Measurements from ENCODE around the gene MAGT1. TPM values are rescaled to one million over a fixed set of nuclear protein-coding genes. Genes with fewer than 3 reads are reported as not detected.

MAGT1 gene
- total and polyA plus RNA-seq, 10 donors, result 7.4 to 59.9 (median 43.5) TPM

DNA sequence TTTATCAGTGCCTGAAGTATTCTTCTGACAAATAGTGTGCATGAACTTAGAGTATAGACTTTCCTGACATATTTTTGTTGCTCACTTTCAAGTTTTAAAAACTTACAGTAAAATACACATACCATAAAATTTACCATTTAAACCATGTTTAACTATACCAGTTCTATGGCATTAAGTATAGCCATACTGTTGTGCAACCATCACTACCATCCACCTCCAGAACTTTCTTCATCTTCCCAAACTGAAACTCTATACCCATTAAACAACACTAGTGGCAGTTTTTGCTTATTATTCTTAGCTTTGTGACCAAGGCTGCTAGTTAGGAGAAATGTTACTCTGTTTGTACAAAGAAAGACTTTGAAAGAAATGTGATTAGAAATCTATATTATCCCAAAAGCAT, 41.1 kb upstream of the MAGT1 start:
- Histone ChIP-seq H3K36me3 (no peaks in the 10 kb centered on the region), H3K4me1 (no peaks in the 10 kb centered on the region), H3K27me3 (replicated peaks in 1 of 7) (no peaks in the 10 kb centered on the region), H3K9me3 (no peaks in the 10 kb centered on the region), H3K4me3 (no peak overlapping the region), H3K27ac (no peak overlapping the region)
- intact Hi-C loops (cut with DNase I; ENCODE audit: low total_unique reads), result no loop called here
- TF ChIP-seq POLR2AphosphoS5 (IDR thresholded peaks at IDR 0.05) (no peak), POLR2A (IDR thresholded peaks at IDR 0.05) (no peak)
- TF ChIP-seq, protein P1, sequence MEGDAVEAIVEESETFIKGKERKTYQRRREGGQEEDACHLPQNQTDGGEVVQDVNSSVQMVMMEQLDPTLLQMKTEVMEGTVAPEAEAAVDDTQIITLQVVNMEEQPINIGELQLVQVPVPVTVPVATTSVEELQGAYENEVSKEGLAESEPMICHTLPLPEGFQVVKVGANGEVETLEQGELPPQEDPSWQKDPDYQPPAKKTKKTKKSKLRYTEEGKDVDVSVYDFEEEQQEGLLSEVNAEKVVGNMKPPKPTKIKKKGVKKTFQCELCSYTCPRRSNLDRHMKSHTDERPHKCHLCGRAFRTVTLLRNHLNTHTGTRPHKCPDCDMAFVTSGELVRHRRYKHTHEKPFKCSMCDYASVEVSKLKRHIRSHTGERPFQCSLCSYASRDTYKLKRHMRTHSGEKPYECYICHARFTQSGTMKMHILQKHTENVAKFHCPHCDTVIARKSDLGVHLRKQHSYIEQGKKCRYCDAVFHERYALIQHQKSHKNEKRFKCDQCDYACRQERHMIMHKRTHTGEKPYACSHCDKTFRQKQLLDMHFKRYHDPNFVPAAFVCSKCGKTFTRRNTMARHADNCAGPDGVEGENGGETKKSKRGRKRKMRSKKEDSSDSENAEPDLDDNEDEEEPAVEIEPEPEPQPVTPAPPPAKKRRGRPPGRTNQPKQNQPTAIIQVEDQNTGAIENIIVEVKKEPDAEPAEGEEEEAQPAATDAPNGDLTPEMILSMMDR (IDR thresholded peaks at IDR 0.05 in 8 of 11, conservative IDR thresholded peaks at IDR 0.05 in 3 of 11), result no peak
- no peak for DNase-seq

DNA sequence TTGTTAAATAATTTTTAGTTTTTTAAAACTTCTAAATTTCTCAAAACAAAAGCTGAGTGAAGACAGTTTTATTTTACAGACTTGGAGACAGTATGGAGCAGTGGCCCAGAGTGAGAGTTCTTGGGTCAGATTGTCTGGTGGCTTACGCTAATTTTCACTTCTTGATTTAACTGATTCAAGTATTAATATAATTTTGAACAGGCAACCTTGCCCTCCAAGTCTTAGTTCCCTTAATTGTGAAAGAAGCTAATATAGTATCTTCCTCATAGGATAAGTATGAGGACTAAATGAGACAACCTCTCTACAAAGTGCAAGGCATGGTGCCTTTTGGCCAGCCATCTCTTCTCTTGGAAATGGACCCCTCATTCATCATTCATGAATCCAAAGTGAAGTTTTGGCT, 40.7 kb upstream of the MAGT1 start:
- Histone ChIP-seq H3K27me3 (replicated peaks in 1 of 7) (no peaks in the 10 kb centered on the region), H3K36me3 (no peaks in the 10 kb centered on the region), H3K4me3 (no peak overlapping the region), H3K27ac (no peak overlapping the region), H3K4me1 (no peaks in the 10 kb centered on the region), H3K9me3 (no peaks in the 10 kb centered on the region)
- intact Hi-C loops (cut with DNase I; ENCODE audit: low total_unique reads), result no loop called here
- TF ChIP-seq POLR2AphosphoS5 (IDR thresholded peaks at IDR 0.05) (no peak), POLR2A (IDR thresholded peaks at IDR 0.05) (no peak)
- TF ChIP-seq, protein P1 (IDR thresholded peaks at IDR 0.05 in 8 of 11, conservative IDR thresholded peaks at IDR 0.05 in 3 of 11), result no peak
- DNase-seq, result no peak
- 71 to 100% (median 80%) methylated on average over 1 of the region's 1 CpG for WGBS, 5 donors

DNA sequence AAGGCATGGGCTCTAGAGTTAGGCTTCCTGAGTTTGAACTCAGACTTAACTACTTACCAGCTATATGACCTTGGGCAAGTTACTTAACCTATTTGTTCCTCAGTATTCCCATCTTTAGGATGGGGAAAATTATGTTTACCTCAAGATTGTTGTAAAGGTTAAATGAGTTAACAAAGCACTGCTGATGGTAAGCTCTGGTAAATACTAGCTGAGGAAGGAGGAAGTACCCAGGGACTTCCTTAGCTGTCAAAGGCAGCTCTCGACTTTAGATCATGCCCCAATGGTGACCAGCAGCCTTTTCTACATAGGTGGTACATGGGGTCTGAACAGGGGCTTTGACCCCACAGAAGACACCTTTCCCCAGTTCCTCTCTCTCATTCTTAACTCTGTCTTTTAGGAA, 35.3 kb upstream of the MAGT1 start:
- H3K4me1 ChIP-seq, result peaks cover 0 to 11% (median under 1%) of the 10 kb centered on the region in 6 donors
- no peak overlapping the region for H3K4me3 ChIP-seq
- no peak for DNase-seq
- no peak overlapping the region for H3K27ac ChIP-seq
- H3K9me3 ChIP-seq, result no peaks in the 10 kb centered on the region
- intact Hi-C loops (cut with DNase I; ENCODE audit: low total_unique reads), result no loop called here
- TF ChIP-seq, protein P1 (IDR thresholded peaks at IDR 0.05 in 8 of 11, conservative IDR thresholded peaks at IDR 0.05 in 3 of 11), result no peak
- no peak for TF ChIP-seq POLR2A (IDR thresholded peaks at IDR 0.05)
- TF ChIP-seq POLR2AphosphoS5 (IDR thresholded peaks at IDR 0.05), result no peak
- WGBS, 5 donors, result 13 to 38% (median 17%) methylated on average over 1 of the region's 1 CpG
- H3K36me3 ChIP-seq, result no peaks in the 10 kb centered on the region
- no peaks in the 10 kb centered on the region for H3K27me3 ChIP-seq (replicated peaks in 1 of 7)

DNA sequence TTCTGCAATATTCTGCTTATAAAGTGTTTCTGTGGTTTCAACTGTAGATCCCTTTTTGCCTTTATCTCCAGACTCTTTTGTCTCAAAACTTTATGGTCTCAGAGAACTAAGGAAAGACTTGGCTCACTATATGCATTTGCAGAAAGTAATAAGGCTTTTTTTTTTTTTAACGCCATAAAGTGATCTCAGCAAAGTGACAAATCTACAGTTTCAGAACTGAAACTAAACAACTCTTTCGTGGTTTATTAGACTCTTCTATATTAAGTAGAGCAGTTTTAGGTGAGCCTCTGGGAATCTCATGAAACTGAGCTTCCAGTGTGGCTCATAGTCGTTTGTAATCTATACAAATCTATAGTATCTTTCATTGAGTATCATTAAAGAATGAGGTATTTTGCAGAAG, 30.5 kb upstream of the MAGT1 start:
- H3K4me1 ChIP-seq, result peaks cover 0 to 15% (median 1%) of the 10 kb centered on the region in 6 donors
- H3K4me3 ChIP-seq, result no peak overlapping the region
- H3K9me3 ChIP-seq, result no peaks in the 10 kb centered on the region
- WGBS, 5 donors, result 6 to 32% (median 16%) methylated on average over 3 of the region's 3 CpGs
- intact Hi-C loops (cut with DNase I; ENCODE audit: low total_unique reads), result no loop called here
- no peaks in the 10 kb centered on the region for H3K36me3 ChIP-seq
- TF ChIP-seq POLR2AphosphoS5 (IDR thresholded peaks at IDR 0.05), result no peak
- TF ChIP-seq, protein P1 (IDR thresholded peaks at IDR 0.05 in 8 of 11, conservative IDR thresholded peaks at IDR 0.05 in 3 of 11), result no peak
- no peak for TF ChIP-seq POLR2A (IDR thresholded peaks at IDR 0.05)
- no peaks in the 10 kb centered on the region for H3K27me3 ChIP-seq (replicated peaks in 1 of 7)
- no peak for DNase-seq
- H3K27ac ChIP-seq, result no peak overlapping the region

All from spleen (tissue), 11 donors.